Calu3 (cell line): Measurements from ENCODE around the gene DNALI1. TPM values are rescaled to one million over a fixed set of nuclear protein-coding genes. Genes with fewer than 3 reads are reported as not detected.
A peak's percentile ranks its signal among the peaks of the same experiment; 100 is the strongest.

Experiments
- Bru-seq: library from RNA; stranded (reverse); fragments of 400-500 nt; gene quantifications from one replicate; lab custom pipeline; 2021; lab: Mats Ljungman, UMichigan
- BruChase-seq, 2 experiments: library from RNA; stranded (reverse); fragments of 400-500 nt; gene quantifications; one replicate each; lab custom pipeline; 2021; lab: Mats Ljungman, UMichigan
- BruUV-seq: library from RNA; stranded (reverse); fragments of 400-500 nt; replicated peaks from 2 replicates; lab custom pipeline; 2021; lab: Mats Ljungman, UMichigan
- CTCF ChIA-PET: fragments of 300-600 bp; sonication (Branson Sonifier 250); formaldehyde crosslinking; loops from one replicate; lab custom pipeline; 2022; ENCODE audit warnings: antibody characterized with exemption; lab: Charles Lee
- DNase-seq: peaks from one replicate; pipeline ENCODE4 v3.0.0; 2022
- H3K27ac Mint-ChIP-seq: one replicate; pipeline ENCODE4 v1.8.0; 2022; ENCODE audit warnings: mixed read lengths; ENCODE audit not compliant: unreplicated experiment
- H3K27me3 Mint-ChIP-seq: one replicate; pipeline ENCODE4 v1.8.0; 2022; ENCODE audit warnings: mixed read lengths; ENCODE audit not compliant: unreplicated experiment
- H3K36me3 Mint-ChIP-seq: one replicate; pipeline ENCODE4 v1.8.0; 2022; ENCODE audit warnings: mild to moderate bottlenecking, moderate library complexity, mixed read lengths; ENCODE audit not compliant: insufficient read depth, unreplicated experiment
- H3K4me1 Mint-ChIP-seq: one replicate; pipeline ENCODE4 v1.8.0; 2022; ENCODE audit warnings: mild to moderate bottlenecking, low read depth, mixed read lengths; ENCODE audit not compliant: unreplicated experiment
- H3K4me3 Mint-ChIP-seq: one replicate; pipeline ENCODE4 v1.8.0; 2022; ENCODE audit warnings: mild to moderate bottlenecking, low read depth, moderate library complexity, mixed read lengths; ENCODE audit not compliant: unreplicated experiment
- H3K9me3 Mint-ChIP-seq: one replicate; pipeline ENCODE4 v1.8.0; 2022; ENCODE audit warnings: low read depth, mixed read lengths; ENCODE audit not compliant: unreplicated experiment
- CTCF ChIP-seq: fragments of 200-600 bp; IDR thresholded peaks from one replicate; pipeline ENCODE4 v1.8.0; 2022; ENCODE audit warnings: antibody characterized with exemption; ENCODE audit not compliant: unreplicated experiment
- intact Hi-C: fragments of 100-400 bp; cut with micrococcal nuclease; formaldehyde crosslinking; loops from one replicate; pipeline ENCODE4 v1.10.0; 2022; ENCODE audit not compliant: unreplicated experiment
- long read RNA-seq: library from polyadenylated mRNA; stranded (forward); transcript quantifications from one replicate; pipeline ENCODE4 v2.0.0, GENCODE V29; 2022
- total RNA-seq: library from RNA; stranded (reverse); gene quantifications from 2 replicates; pipeline ENCODE4 v1.2.3, GENCODE V29; 2022

DNALI1 gene
- 4.8 and 5.2 TPM in 2 replicates for total RNA-seq
- percentile 34 among the genes with signal in this experiment for Bru-seq, nascent RNA
- BruChase-seq, experiment 1, labeled RNA remaining after a 6-hour chase: percentile 39 among the genes with signal in this experiment
- percentile 40 among the genes with signal in this experiment for BruChase-seq, experiment 2, labeled RNA remaining after a 2-hour chase
- long read RNA-seq, partial matches to known transcripts: 0 of 4 reads
- long read RNA-seq, other reads (novel, unspliced or antisense): 1 of 4 reads

- CTCF ChIA-PET: no interaction called here
- intact Hi-C loops: no loop called here
- TF ChIP-seq CTCF: no peak
Measured at GRCh38 chr1:37556712-37557196, at the start of gene DNALI1. Gene DNALI1 (plus strand): TSS chr1:37556940. CDS start chr1:37556995, 55 bp downstream.

GRCh38 chr1:37509181-37509580 lies 47.6 kb upstream of the DNALI1 start:
- H3K36me3 Mint-ChIP-seq: peaks cover 63% of the 10 kb centered on the region
- H3K27ac Mint-ChIP-seq: no peak overlapping the region
- TF ChIP-seq CTCF: no peak
- no peaks in the 10 kb centered on the region for H3K9me3 Mint-ChIP-seq
- DNase-seq: no peak
- H3K4me3 Mint-ChIP-seq: no peak overlapping the region
- no TSS peak for BruUV-seq
- peaks cover 10% of the 10 kb centered on the region for H3K4me1 Mint-ChIP-seq
- CTCF ChIA-PET: interaction anchor here (0.6 kb wide), 1 partner anchor 69 kb away, joined by 3 read pairs; no protein-coding TSS in a partner anchor
- intact Hi-C loops: no loop called here
- no peaks in the 10 kb centered on the region for H3K27me3 Mint-ChIP-seq

More at GRCh38 chr1:37556712-37557196, at the start of gene DNALI1:
- BruUV-seq: no TSS peak
- Mint-ChIP-seq H3K27me3 (no peaks in the 10 kb centered on the region), H3K4me1 (peaks cover 16% of the 10 kb centered on the region), H3K36me3 (peaks cover 30% of the 10 kb centered on the region), H3K27ac (peak within 1 kb of the TSS; percentile 70), H3K4me3 (peak within 1 kb of the TSS; percentile 54), H3K9me3 (no peaks in the 10 kb centered on the region)
- peak; percentile 76 for DNase-seq

GRCh38 chr1:37513795-37514349 lies 42.9 kb upstream of the DNALI1 start:
- H3K4me1 Mint-ChIP-seq: peaks cover 22% of the 10 kb centered on the region
- DNase-seq: peak; percentile 50
- H3K4me3 Mint-ChIP-seq: peak overlapping the region; percentile 71
- H3K9me3 Mint-ChIP-seq: no peaks in the 10 kb centered on the region
- CTCF ChIA-PET: interaction anchor here (0.6 to 1.5 kb wide), 8 partner anchors 13 to 177 kb away, joined by 3 to 11 read pairs (median 4); a partner anchor contains a TSS
- intact Hi-C loops: no loop called here
- peaks cover 47% of the 10 kb centered on the region for H3K36me3 Mint-ChIP-seq
- no peaks in the 10 kb centered on the region for H3K27me3 Mint-ChIP-seq
- peak overlapping the region; percentile 66 for H3K27ac Mint-ChIP-seq
- BruUV-seq: no TSS peak
- TF ChIP-seq CTCF: no peak

- BruUV-seq: no TSS peak
- H3K36me3 Mint-ChIP-seq: peaks cover 40% of the 10 kb centered on the region
- H3K4me1 Mint-ChIP-seq: peaks cover 22% of the 10 kb centered on the region
- intact Hi-C loops: no loop called here
- H3K27ac Mint-ChIP-seq: peak within 1 kb of the TSS; percentile 66
- CTCF ChIA-PET: interaction anchor here (0.6 to 1.5 kb wide), 11 partner anchors 9 to 176 kb away, joined by 3 to 11 read pairs (median 4); partner anchors contain the start of gene GNL2
- H3K27me3 Mint-ChIP-seq: no peaks in the 10 kb centered on the region
- peak; percentile 93 for TF ChIP-seq CTCF
- peak within 1 kb of the TSS; percentile 71 for H3K4me3 Mint-ChIP-seq
- peak; percentile 89 for DNase-seq
- no peaks in the 10 kb centered on the region for H3K9me3 Mint-ChIP-seq
Measured at GRCh38 chr1:37514350-37515184, 42.2 kb upstream of the DNALI1 start, which contains the start of gene MEAF6. Gene MEAF6 (minus strand): TSS chr1:37514766. CDS start chr1:37514746, 20 bp downstream.
